Stomach (tissue), 4 donors: Measurements from ENCODE around the gene PPP5C.

Experiments used
- EP300 ChIP-seq: sonication (generic); formaldehyde crosslinking; IDR thresholded peaks from one replicate; pipeline ENCODE4 v1.6.1; 2017; ENCODE audit warnings: antibody characterized with exemption
- POLR2A ChIP-seq, 4 donors: fragments of 450-650 bp; IDR thresholded peaks; one replicate each; pipeline ENCODE4 v1.6.1; 2016; ENCODE audit warnings: antibody characterized with exemption in 4 of 4, control low read depth in 2 of 4, mild to moderate bottlenecking in 1 of 4, moderate library complexity in 1 of 4
- POLR2AphosphoS5 ChIP-seq, 3 donors: sonication (generic); formaldehyde crosslinking; IDR thresholded peaks; one replicate each; pipeline ENCODE4 v1.6.1; 2016; ENCODE audit warnings: antibody characterized with exemption in 3 of 3
- TF ChIP-seq, protein P1 (sequence below), 7 experiments: fragments of 450-650 bp in 4 of 7; fragments of 200-600 bp in 3 of 7; sonication (generic) in 3 of 7; IDR thresholded peaks; one replicate each; pipeline ENCODE4 v1.5.1; 2016 to 2019; ENCODE audit warnings: antibody characterized with exemption in 7 of 7, control low read depth in 2 of 7, mild to moderate bottlenecking in 1 of 7

DNA sequence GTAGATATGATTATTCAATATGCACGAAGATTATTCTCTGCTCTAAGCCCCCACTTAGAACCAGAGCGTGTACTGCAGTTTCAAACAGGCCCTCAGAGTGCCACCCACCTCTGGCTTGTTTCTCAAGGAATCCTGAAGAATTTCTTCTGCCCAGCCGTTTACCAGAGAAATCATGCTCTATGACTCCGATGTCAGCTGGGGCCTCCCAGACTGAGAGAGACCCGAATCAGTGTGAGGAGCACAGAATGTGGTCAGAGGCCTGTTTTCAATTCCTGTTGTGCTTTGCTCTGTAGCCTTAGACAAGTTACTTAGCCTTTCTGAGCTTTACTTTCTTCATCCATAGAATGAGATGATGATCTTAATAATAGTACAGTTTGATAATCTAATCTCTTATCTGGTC is 76.3 kb downstream of the PPP5C start:
- TF ChIP-seq, protein P1, sequence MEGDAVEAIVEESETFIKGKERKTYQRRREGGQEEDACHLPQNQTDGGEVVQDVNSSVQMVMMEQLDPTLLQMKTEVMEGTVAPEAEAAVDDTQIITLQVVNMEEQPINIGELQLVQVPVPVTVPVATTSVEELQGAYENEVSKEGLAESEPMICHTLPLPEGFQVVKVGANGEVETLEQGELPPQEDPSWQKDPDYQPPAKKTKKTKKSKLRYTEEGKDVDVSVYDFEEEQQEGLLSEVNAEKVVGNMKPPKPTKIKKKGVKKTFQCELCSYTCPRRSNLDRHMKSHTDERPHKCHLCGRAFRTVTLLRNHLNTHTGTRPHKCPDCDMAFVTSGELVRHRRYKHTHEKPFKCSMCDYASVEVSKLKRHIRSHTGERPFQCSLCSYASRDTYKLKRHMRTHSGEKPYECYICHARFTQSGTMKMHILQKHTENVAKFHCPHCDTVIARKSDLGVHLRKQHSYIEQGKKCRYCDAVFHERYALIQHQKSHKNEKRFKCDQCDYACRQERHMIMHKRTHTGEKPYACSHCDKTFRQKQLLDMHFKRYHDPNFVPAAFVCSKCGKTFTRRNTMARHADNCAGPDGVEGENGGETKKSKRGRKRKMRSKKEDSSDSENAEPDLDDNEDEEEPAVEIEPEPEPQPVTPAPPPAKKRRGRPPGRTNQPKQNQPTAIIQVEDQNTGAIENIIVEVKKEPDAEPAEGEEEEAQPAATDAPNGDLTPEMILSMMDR (IDR thresholded peaks at IDR 0.05), result no peak
- TF ChIP-seq POLR2AphosphoS5 (IDR thresholded peaks at IDR 0.05), result no peak
- TF ChIP-seq POLR2A (IDR thresholded peaks at IDR 0.05), result no peak
- TF ChIP-seq EP300, result no peak
